Aorta (tissue), 5 donors: Measurements from ENCODE around the gene PSMA4. TPM values are rescaled to one million over a fixed set of nuclear protein-coding genes. Genes with fewer than 3 reads are reported as not detected.

Experiments
- ATAC-seq: fragments of 200-7000 bp; cut with Tn5 transposase; one replicate; pipeline ENCODE4 v1.9.1; 2022; ENCODE audit warnings: moderate library complexity; ENCODE audit not compliant: low FRiP score
- DNase-seq, 2 donors: peaks; one replicate each; pipeline ENCODE4 v3.0.0-alpha.2; 2020
- H3K27ac ChIP-seq, 2 donors: one replicate each; pipeline ENCODE4 v1.5.1; 2013; ENCODE audit warnings: low read length in 2 of 2, mild to moderate bottlenecking in 2 of 2, moderate library complexity in 2 of 2, control low read depth in 1 of 2, inconsistent platforms in 1 of 2, low read depth in 1 of 2
- H3K27me3 ChIP-seq, 2 donors: one replicate each; pipeline ENCODE4 v1.6.1; 2013; ENCODE audit warnings: control low read depth in 1 of 2, low read length in 1 of 2, mild to moderate bottlenecking in 1 of 2, moderate library complexity in 1 of 2; ENCODE audit not compliant: insufficient read depth in 2 of 2, control insufficient read depth in 1 of 2
- H3K36me3 ChIP-seq, 2 donors: one replicate each; pipeline ENCODE4 v1.6.1; 2013; ENCODE audit warnings: control low read depth in 1 of 2, low read length in 1 of 2, mild to moderate bottlenecking in 1 of 2; ENCODE audit not compliant: insufficient read depth in 2 of 2, control insufficient read depth in 1 of 2
- H3K4me1 ChIP-seq, 2 donors: one replicate each; pipeline ENCODE4 v1.6.1; 2013; ENCODE audit warnings: low read length in 2 of 2, control low read depth in 1 of 2, mild to moderate bottlenecking in 1 of 2, moderate library complexity in 1 of 2; ENCODE audit not compliant: insufficient read depth in 2 of 2, control insufficient read depth in 1 of 2
- H3K4me3 ChIP-seq, 2 donors: one replicate each; pipeline ENCODE4 v1.5.1; 2013; ENCODE audit warnings: low read length in 2 of 2, control low read depth in 1 of 2, mild to moderate bottlenecking in 1 of 2
- H3K9me3 ChIP-seq: one replicate; pipeline ENCODE4 v1.6.1; 2013; ENCODE audit warnings: mild to moderate bottlenecking, low read length; ENCODE audit not compliant: control insufficient read depth
- WGBS, 2 donors: extraction: QIAGEN DNeasy Blood & Tissue Kit; methylation state at CpG; one replicate each; pipeline ENCODE4 v1.1.7; 2013; 5-methylcytosine and 5-hydroxymethylcytosine counted together
- intact Hi-C, 2 donors: fragments of 100-400 bp; cut with DNase I; formaldehyde crosslinking; loops; one replicate each; pipeline versions ENCODE4 v1.14.2 to v1.15.0; 2022
- polyA plus RNA-seq, 2 donors: library from polyadenylated mRNA; stranded (reverse); fragments of 200-250 nt; gene quantifications; one replicate each; pipeline ENCODE4 v1.2.3, GENCODE V29; 2013
- total RNA-seq, 2 donors: library from RNA; stranded (reverse); fragmentation: NEBNext Ultra II Directional; extraction: Animal tissue kit (Norgen Biotek cat#: 25700); gene quantifications; one replicate each; pipeline ENCODE4 v1.2.1, GENCODE V29; 2021
- donor health status: healthy with polysubstance abuse.
- donor health status: Bipolar disorder and iron deficiency.
- donor health status: DM: no; HTN: no; CAD: no.
- donor health status: DM: no; HTN: no; CAD: no.
- donor health status: DM: yes; HTN: yes; CAD: no.

The PSMA4 gene
- total and polyA plus RNA-seq, 4 donors = 88.5 to 204 (median 112) TPM

GRCh38 chr15:78563092-78563491, 22.8 kb downstream of the PSMA4 start:
- intact Hi-C loops = no loop called here
- H3K4me1 ChIP-seq = no peaks in the 10 kb centered on the region
- H3K9me3 ChIP-seq = no peaks in the 10 kb centered on the region
- H3K27me3 ChIP-seq = peaks cover 0 to 2% of the 10 kb centered on the region in 2 donors
- no peaks in the 10 kb centered on the region for H3K36me3 ChIP-seq
- H3K4me3 ChIP-seq = no peak overlapping the region
- H3K27ac ChIP-seq = no peak overlapping the region
- ATAC-seq = no peak
- 93 to 100% methylated on average over 2 of the region's 2 CpGs for WGBS, 2 donors
- DNase-seq = no peak

- peaks cover 0 to 2% of the 10 kb centered on the region in 2 donors for H3K27me3 ChIP-seq
- 64% methylated on average over 11 of the region's 11 CpGs for WGBS, 2 donors
- DNase-seq (no peak), ATAC-seq (no peak)
- H3K9me3 ChIP-seq = no peaks in the 10 kb centered on the region
- H3K27ac ChIP-seq = no peak overlapping the region
- intact Hi-C loops = no loop called here
- no peaks in the 10 kb centered on the region for H3K4me1 ChIP-seq
- no peak overlapping the region for H3K4me3 ChIP-seq
- no peaks in the 10 kb centered on the region for H3K36me3 ChIP-seq
These were observed 24.5 kb downstream of the PSMA4 start for GRCh38 chr15:78564743-78565096.

- Histone ChIP-seq H3K36me3 (no peaks in the 10 kb centered on the region), H3K4me3 (peak within 1 kb of the TSS; percentile 15 to 79), H3K9me3 (no peaks in the 10 kb centered on the region), H3K4me1 (no peaks in the 10 kb centered on the region), H3K27me3 (peaks cover 0 to under 1% of the 10 kb centered on the region in 2 donors), H3K27ac (no peak within 1 kb of the TSS)
- peak; percentile 89 to 90 for DNase-seq
- peak; percentile 81 for ATAC-seq
- intact Hi-C loops = no loop called here
- 1% methylated on average over 61 to 75 of the region's 75 CpGs for WGBS, 2 donors
These were observed 25.1 kb downstream of the PSMA4 start, which contains the start of gene CHRNA5 for GRCh38 chr15:78565097-78565950. Gene CHRNA5, plus strand, starts transcription at chr15:78565520. Its CDS starts 200 bp downstream, at chr15:78565720.

GRCh38 chr15:78565951-78566774, 25.9 kb downstream of the PSMA4 start:
- no peak for ATAC-seq
- Histone ChIP-seq H3K36me3 (no peaks in the 10 kb centered on the region), H3K4me3 (peak overlapping the region; percentile 15 to 79), H3K27me3 (no peaks in the 10 kb centered on the region), H3K27ac (no peak overlapping the region), H3K9me3 (no peaks in the 10 kb centered on the region), H3K4me1 (no peaks in the 10 kb centered on the region)
- intact Hi-C loops = no loop called here
- DNase-seq = no peak
- WGBS, 2 donors = 1 to 2% methylated on average over 19 of the region's 19 CpGs

- Histone ChIP-seq H3K27ac (no peak overlapping the region), H3K27me3 (no peaks in the 10 kb centered on the region)
- WGBS, 2 donors = 81 to 83% methylated on average over 4 of the region's 4 CpGs
These were observed 27.3 kb downstream of the PSMA4 start for GRCh38 chr15:78567531-78567930.

GRCh38 chr15:78570710-78571109, 30.5 kb downstream of the PSMA4 start:
- no peaks in the 10 kb centered on the region for H3K36me3 ChIP-seq
- DNase-seq (no peak), ATAC-seq (no peak)
- WGBS, 2 donors = 87% methylated on average over 2 of the region's 2 CpGs
- H3K4me1 ChIP-seq = no peaks in the 10 kb centered on the region
- H3K27me3 ChIP-seq = no peaks in the 10 kb centered on the region
- H3K9me3 ChIP-seq = no peaks in the 10 kb centered on the region
- H3K4me3 ChIP-seq = no peak overlapping the region
- H3K27ac ChIP-seq = no peak overlapping the region
- intact Hi-C loops = no loop called here

More at GRCh38 chr15:78567531-78567930, 27.3 kb downstream of the PSMA4 start:
- no peak for ATAC-seq
- H3K4me3 ChIP-seq = no peak overlapping the region
- H3K4me1 ChIP-seq = no peaks in the 10 kb centered on the region
- H3K9me3 ChIP-seq = no peaks in the 10 kb centered on the region
- intact Hi-C loops = no loop called here
- DNase-seq = no peak
- no peaks in the 10 kb centered on the region for H3K36me3 ChIP-seq

- WGBS, 2 donors = 59 to 64% methylated on average over 4 of the region's 4 CpGs
- Histone ChIP-seq H3K36me3 (no peaks in the 10 kb centered on the region), H3K27ac (no peak overlapping the region), H3K4me3 (no peak overlapping the region), H3K27me3 (no peaks in the 10 kb centered on the region), H3K4me1 (no peaks in the 10 kb centered on the region), H3K9me3 (no peaks in the 10 kb centered on the region)
- ATAC-seq = no peak
- no peak for DNase-seq
- intact Hi-C loops = no loop called here
These were observed 31.1 kb downstream of the PSMA4 start for GRCh38 chr15:78571382-78571781.

- 54 to 68% methylated on average over 4 of the region's 4 CpGs for WGBS, 2 donors
- H3K9me3 ChIP-seq = no peaks in the 10 kb centered on the region
- DNase-seq (no peak), ATAC-seq (no peak)
- no peak overlapping the region for H3K4me3 ChIP-seq
- H3K27me3 ChIP-seq = no peaks in the 10 kb centered on the region
- no peaks in the 10 kb centered on the region for H3K4me1 ChIP-seq
- no peaks in the 10 kb centered on the region for H3K36me3 ChIP-seq
- intact Hi-C loops = no loop called here
- no peak overlapping the region for H3K27ac ChIP-seq
These were observed 33.2 kb downstream of the PSMA4 start for GRCh38 chr15:78573416-78573815.
